WTC11 (cell line): ENCODE measurements around the gene SNX10.

ENCODE experiments used
- CREM ChIP-seq: sonication (generic); formaldehyde crosslinking; IDR thresholded peaks from 2 replicates; pipeline ENCODE4 v1.8.1; 2022; ENCODE audit warnings: mild to moderate bottlenecking, missing genetic modification reagents, moderate library complexity
- CTCF ChIP-seq: fragments of 200-600 bp; IDR thresholded peaks from 2 replicates; pipeline ENCODE4 v1.8.0; 2022; ENCODE audit warnings: antibody characterized with exemption
- JUN ChIP-seq: sonication (generic); formaldehyde crosslinking; IDR thresholded peaks from 2 replicates; pipeline ENCODE4 v1.8.0; 2023; ENCODE audit warnings: mild to moderate bottlenecking, missing genetic modification reagents
- MYBL2 ChIP-seq: sonication (generic); formaldehyde crosslinking; IDR thresholded peaks from 2 replicates; pipeline ENCODE4 v1.8.1; 2023; ENCODE audit warnings: mild to moderate bottlenecking, moderate library complexity, missing genetic modification reagents
- NR2C2 ChIP-seq: sonication (generic); formaldehyde crosslinking; IDR thresholded peaks from 2 replicates; pipeline ENCODE4 v1.8.0; 2022; ENCODE audit warnings: mild to moderate bottlenecking, missing genetic modification reagents
- NR3C1 ChIP-seq: sonication (generic); formaldehyde crosslinking; conservative IDR thresholded peaks from 2 replicates; pipeline ENCODE4 v1.8.1; 2023; ENCODE audit warnings: low read depth, mild to moderate bottlenecking, missing genetic modification reagents
- RELA ChIP-seq: sonication (generic); formaldehyde crosslinking; IDR thresholded peaks from 2 replicates; pipeline ENCODE4 v1.8.1; 2022; ENCODE audit warnings: missing genetic modification reagents, mild to moderate bottlenecking, borderline replicate concordance
- SMAD3 ChIP-seq: sonication (generic); formaldehyde crosslinking; IDR thresholded peaks from 2 replicates; pipeline ENCODE4 v1.8.0; 2022; ENCODE audit warnings: missing genetic modification reagents, mild to moderate bottlenecking, borderline replicate concordance
- USF2 ChIP-seq: sonication (generic); formaldehyde crosslinking; IDR thresholded peaks from 2 replicates; pipeline ENCODE4 v1.8.1; 2023; ENCODE audit warnings: mild to moderate bottlenecking, missing genetic modification reagents, moderate library complexity
- ZBTB21 ChIP-seq: sonication (generic); formaldehyde crosslinking; IDR thresholded peaks from 2 replicates; pipeline ENCODE4 v1.8.1; 2023; ENCODE audit warnings: mild to moderate bottlenecking, missing genetic modification reagents, borderline replicate concordance
- TF ChIP-seq, protein P1 (sequence below): sonication (generic); formaldehyde crosslinking; IDR thresholded peaks from 2 replicates; pipeline ENCODE4 v1.8.1; 2022; ENCODE audit warnings: missing genetic modification reagents, borderline replicate concordance

DNA sequence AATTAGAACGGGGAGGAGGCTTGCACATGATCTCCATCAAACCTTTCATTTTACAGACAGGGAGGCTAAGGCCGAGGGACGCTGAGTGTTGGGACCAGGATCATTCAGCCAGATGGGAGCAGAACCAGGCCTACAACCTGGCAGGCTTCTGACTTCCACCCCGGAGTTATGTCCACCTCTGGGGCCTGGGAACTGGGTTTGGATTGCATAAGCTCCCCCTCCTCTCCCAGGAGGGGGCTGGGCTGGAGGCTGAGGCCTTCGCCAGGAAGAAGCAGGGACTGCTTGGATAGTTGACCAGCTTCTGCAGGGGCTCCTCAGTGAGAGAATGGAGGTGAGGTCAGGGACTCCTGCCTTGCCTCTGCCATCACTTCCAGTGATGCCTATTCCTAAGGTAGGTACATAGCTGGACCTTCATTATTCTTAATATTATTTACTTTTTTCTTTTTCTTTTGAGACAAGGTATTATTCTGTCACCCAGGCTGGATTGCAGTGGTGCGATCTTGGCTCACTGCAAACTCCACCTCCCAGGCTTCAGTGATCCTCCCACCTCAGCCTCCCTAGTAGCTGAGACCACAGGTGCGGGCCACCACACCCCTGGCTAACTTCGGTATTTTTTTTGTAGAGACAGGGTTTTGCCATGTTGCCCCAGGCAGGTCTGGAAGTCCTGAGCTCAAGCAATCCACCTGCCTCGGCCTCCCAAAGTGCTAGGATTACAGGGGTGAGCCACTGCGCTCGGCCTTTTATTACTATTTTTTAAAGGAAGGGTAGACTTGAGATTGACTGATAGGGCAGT is 1.3 kb downstream of the SNX10 start:
- TF ChIP-seq MYBL2 (no peak), CTCF (no peak), CREM (CRISPR knock-in tag) (no peak), SMAD3 (no peak), JUN (CRISPR knock-in tag) (no peak), ZBTB21 (CRISPR knock-in tag) (no peak), NR2C2 (CRISPR knock-in tag) (no peak), NR3C1 (no peak), USF2 (CRISPR knock-in tag) (no peak), RELA (CRISPR knock-in tag) (no peak)
- TF ChIP-seq, protein P1, sequence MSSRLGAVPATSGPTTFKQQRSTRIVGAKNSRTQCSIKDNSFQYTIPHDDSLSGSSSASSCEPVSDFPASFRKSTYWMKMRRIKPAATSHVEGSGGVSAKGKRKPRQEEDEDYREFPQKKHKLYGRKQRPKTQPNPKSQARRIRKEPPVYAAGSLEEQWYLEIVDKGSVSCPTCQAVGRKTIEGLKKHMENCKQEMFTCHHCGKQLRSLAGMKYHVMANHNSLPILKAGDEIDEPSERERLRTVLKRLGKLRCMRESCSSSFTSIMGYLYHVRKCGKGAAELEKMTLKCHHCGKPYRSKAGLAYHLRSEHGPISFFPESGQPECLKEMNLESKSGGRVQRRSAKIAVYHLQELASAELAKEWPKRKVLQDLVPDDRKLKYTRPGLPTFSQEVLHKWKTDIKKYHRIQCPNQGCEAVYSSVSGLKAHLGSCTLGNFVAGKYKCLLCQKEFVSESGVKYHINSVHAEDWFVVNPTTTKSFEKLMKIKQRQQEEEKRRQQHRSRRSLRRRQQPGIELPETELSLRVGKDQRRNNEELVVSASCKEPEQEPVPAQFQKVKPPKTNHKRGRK (CRISPR knock-in tag) = no peak
